ENCODE measurements around the gene TDRD12.
"Not testable (repeated sequence)": the region's sequence is repeated elsewhere in the genome, so short reads cannot be mapped to it uniquely, and the experiment has no call there.

TDRD12 gene

DNA sequence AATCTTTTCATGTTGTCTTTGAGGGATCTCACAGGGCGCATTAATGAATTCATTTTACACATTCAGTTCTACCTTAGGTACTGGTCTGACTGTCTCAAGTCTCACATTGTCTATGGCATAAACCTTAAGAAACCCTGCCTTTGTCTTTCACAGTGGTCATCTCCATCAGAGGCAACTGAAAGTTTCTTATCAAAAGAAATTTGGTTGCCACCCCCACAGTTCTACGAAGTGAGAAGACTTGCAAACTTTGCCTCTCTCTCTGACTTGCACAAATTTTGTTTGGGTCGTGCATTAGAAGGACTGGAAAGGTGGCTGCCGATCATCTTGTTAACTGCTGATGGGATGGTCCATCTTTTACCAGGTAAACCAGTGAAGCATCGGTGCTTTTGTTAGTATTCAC, 10.5 kb upstream of the TDRD12 start:
- in situ Hi-C loops (cut with MboI; ENCODE audit: low sequenced_read_pairs, unreplicated experiment), result no loop called here
- TF ChIP-seq CTCF (IDR thresholded peaks at IDR 0.05; ENCODE audit: borderline replicate concordance, control extremely low read depth, extremely low read depth, insufficient read depth, missing control alignments), result no peak
- DNase-seq (ENCODE audit: low spot score), result no peak

DNA sequence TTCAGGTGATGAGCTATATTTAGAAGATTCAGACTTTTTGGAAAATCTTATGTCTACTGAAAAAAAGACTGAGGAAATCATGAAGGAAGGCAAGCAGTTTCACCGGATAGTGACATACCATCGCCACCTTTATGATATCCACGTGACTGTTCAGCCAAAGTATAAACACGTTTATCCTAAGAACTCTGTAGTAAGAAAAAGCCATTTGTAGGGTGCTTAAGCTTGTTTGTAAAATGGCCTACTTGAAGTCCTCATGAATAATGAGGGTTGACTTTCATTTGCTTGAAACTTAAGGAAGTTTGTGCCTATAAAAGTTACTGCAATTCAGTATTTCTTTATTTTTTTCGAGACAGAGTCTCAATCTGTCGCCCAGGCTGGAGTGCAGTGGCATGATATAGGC, 7.8 kb upstream of the TDRD12 start:
- TF ChIP-seq CTCF (IDR thresholded peaks at IDR 0.05; ENCODE audit: borderline replicate concordance, control extremely low read depth, extremely low read depth, insufficient read depth, missing control alignments), result no peak
- in situ Hi-C loops (cut with MboI; ENCODE audit: low sequenced_read_pairs, unreplicated experiment), result no loop called here
- no peak for DNase-seq (ENCODE audit: low spot score)

DNA sequence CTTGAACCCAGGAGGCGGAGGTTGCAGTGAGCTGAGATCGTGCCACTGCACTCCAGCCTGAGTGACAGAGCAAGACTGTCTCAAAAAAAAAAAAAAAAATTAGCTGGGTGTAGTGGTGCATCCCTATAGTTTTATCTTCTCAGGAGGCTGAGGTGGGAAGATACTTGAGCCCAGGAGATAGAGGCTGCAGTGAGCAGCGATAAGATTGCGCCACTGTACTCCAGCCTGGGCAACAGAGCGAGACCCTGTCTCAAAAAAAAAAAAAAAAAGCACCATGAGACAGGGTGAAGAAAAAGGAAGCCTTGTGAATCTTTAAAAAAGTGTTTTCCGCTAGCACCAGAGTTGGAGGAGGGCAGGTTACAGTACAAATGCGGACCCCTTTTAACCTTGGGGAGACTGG, 3.4 kb upstream of the TDRD12 start:
- in situ Hi-C loops (cut with MboI; ENCODE audit: low sequenced_read_pairs, unreplicated experiment); DNase-seq (ENCODE audit: low spot score): not testable (repeated sequence)

DNA sequence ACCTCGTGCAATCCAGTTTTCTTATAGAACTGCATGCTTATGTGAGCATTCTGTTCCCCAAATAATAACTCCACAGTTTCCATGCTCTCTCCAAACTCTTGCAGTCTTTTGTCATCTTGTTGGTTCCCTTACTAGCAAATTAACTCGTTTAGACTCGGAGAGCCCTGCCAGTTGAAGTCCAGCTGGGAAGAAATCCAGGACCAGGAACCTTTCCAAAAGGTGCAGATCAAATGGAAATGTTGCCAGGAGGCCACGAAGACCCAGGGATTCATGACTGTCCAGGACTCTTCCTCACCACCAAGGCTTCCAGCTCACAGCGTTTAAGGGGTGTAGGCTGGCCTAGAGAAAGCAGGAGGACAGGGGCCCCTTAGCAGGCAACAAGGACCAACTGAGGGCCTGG, 2.1 kb upstream of the TDRD12 start:
- no peak for TF ChIP-seq CTCF (IDR thresholded peaks at IDR 0.05; ENCODE audit: borderline replicate concordance, control extremely low read depth, extremely low read depth, insufficient read depth, missing control alignments)
- in situ Hi-C loops (cut with MboI; ENCODE audit: low sequenced_read_pairs, unreplicated experiment), result no loop called here
- no peak for DNase-seq (ENCODE audit: low spot score)

GRCh38 chr19:32718286-32718685, 1.3 kb upstream of the TDRD12 start:
- no peak for TF ChIP-seq CTCF (IDR thresholded peaks at IDR 0.05; ENCODE audit: borderline replicate concordance, control extremely low read depth, extremely low read depth, insufficient read depth, missing control alignments)
- DNase-seq (ENCODE audit: low spot score), result no peak
- in situ Hi-C loops (cut with MboI; ENCODE audit: low sequenced_read_pairs, unreplicated experiment), result no loop called here

- in situ Hi-C loops (cut with MboI; ENCODE audit: low sequenced_read_pairs, unreplicated experiment), result no loop called here
- no peak for TF ChIP-seq CTCF (IDR thresholded peaks at IDR 0.05; ENCODE audit: borderline replicate concordance, control extremely low read depth, extremely low read depth, insufficient read depth, missing control alignments)
- DNase-seq (ENCODE audit: low spot score), result no peak
Measured at GRCh38 chr19:32720216-32720935, 809 bp downstream of the TDRD12 start.

DNA sequence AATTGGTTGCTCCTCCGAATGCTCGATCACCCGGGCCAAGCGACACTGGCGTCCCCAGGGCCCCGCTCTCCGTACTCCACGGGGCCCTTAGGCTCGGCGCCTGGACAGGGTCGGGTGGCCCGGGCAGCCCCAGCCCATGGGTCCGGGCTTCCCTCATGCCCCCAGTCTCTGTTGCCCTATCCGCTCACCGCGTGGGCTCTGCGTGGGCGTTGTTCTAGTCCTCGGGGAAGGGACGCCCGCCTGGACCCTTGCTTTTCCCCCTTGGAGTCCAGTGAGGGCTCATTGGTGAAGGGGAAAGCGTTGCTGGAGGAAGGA, 1.3 kb downstream of the TDRD12 start:
- TF ChIP-seq CTCF (IDR thresholded peaks at IDR 0.05; ENCODE audit: borderline replicate concordance, control extremely low read depth, extremely low read depth, insufficient read depth, missing control alignments), result no peak
- DNase-seq (ENCODE audit: low spot score), result no peak
- in situ Hi-C loops (cut with MboI; ENCODE audit: low sequenced_read_pairs, unreplicated experiment), result no loop called here
